GM23338 (cell line): Measurements from ENCODE around the gene ARHGEF10L. TPM values are rescaled to one million over a fixed set of nuclear protein-coding genes. Genes with fewer than 3 reads are reported as not detected.
A peak's percentile ranks its signal among the peaks of the same experiment; 100 is the strongest.

Experiments
- ATAC-seq: fragments of 200-7000 bp; cut with Tn5 transposase; 3 replicates; pipeline ENCODE4 v1.9.1; 2020
- DNase-seq: peaks from one replicate; pipeline ENCODE4 v3.0.0-alpha.2; 2015; ENCODE audit warnings: low spot score
- H2AFZ ChIP-seq: fragments of 200-600 bp; sonication (generic); 2 replicates; pipeline ENCODE4 v1.8.0; 2016; ENCODE audit warnings: antibody characterized with exemption, mild to moderate bottlenecking, moderate library complexity
- H3F3A ChIP-seq: fragments of 200-600 bp; sonication (generic); replicated peaks from 2 replicates; pipeline ENCODE4 v1.8.0; 2017; ENCODE audit warnings: antibody characterized with exemption, mixed run types, low read depth
- H3K27ac ChIP-seq: fragments of 200-600 bp; sonication (generic); 2 replicates; pipeline ENCODE4 v1.6.1; 2016; ENCODE audit warnings: low read depth
- H3K27me3 ChIP-seq: fragments of 200-600 bp; sonication (generic); 2 replicates; pipeline ENCODE4 v1.8.0; 2016; ENCODE audit warnings: mild to moderate bottlenecking, mixed run types, moderate library complexity; ENCODE audit not compliant: insufficient read depth
- H3K36me3 ChIP-seq: fragments of 200-600 bp; sonication (generic); 2 replicates; pipeline ENCODE4 v1.8.0; 2016; ENCODE audit warnings: mild to moderate bottlenecking; ENCODE audit not compliant: insufficient read depth
- H3K4me1 ChIP-seq: fragments of 200-600 bp; sonication (generic); 2 replicates; pipeline ENCODE4 v1.8.0; 2016; ENCODE audit warnings: mild to moderate bottlenecking, moderate library complexity; ENCODE audit not compliant: insufficient read depth
- H3K4me2 ChIP-seq: fragments of 200-600 bp; sonication (generic); 2 replicates; pipeline ENCODE4 v1.7.1; 2017; ENCODE audit warnings: mixed run types
- H3K4me3 ChIP-seq: fragments of 200-600 bp; sonication (generic); 2 replicates; pipeline ENCODE4 v1.6.1; 2016; ENCODE audit warnings: mixed run types
- H3K79me2 ChIP-seq: fragments of 200-600 bp; sonication (generic); replicated peaks from 2 replicates; pipeline ENCODE4 v1.8.0; 2017; ENCODE audit warnings: mild to moderate bottlenecking; ENCODE audit not compliant: insufficient read depth
- H3K9me2 ChIP-seq: fragments of 200-600 bp; sonication (generic); 2 replicates; pipeline ENCODE4 v1.8.0; 2017; ENCODE audit not compliant: insufficient read depth
- H4K20me1 ChIP-seq: fragments of 200-600 bp; sonication (generic); replicated peaks from 2 replicates; pipeline ENCODE4 v1.8.0; 2017; ENCODE audit warnings: mild to moderate bottlenecking; ENCODE audit not compliant: insufficient read depth
- H3K27ac Mint-ChIP-seq: 2 replicates; pipeline ENCODE4 v1.8.0; 2020; ENCODE audit warnings: inconsistent platforms, mild to moderate bottlenecking, moderate library complexity, mixed read lengths
- H3K27me3 Mint-ChIP-seq: 3 replicates; pipeline ENCODE4 v1.8.0; 2022; ENCODE audit warnings: low read depth, mild to moderate bottlenecking, moderate library complexity, mixed read lengths, inconsistent platforms; ENCODE audit not compliant: insufficient read depth, poor library complexity
- H3K36me3 Mint-ChIP-seq: 3 replicates; pipeline ENCODE4 v1.8.0; 2021; ENCODE audit warnings: low read depth, mild to moderate bottlenecking, inconsistent platforms, moderate library complexity, mixed read lengths
- H3K4me1 Mint-ChIP-seq: 3 replicates; pipeline ENCODE4 v1.8.0; 2020; ENCODE audit warnings: mild to moderate bottlenecking, inconsistent platforms, mixed read lengths
- H3K4me3 Mint-ChIP-seq: 3 replicates; pipeline ENCODE4 v1.8.0; 2021; ENCODE audit warnings: moderate library complexity, mild to moderate bottlenecking, inconsistent platforms, mixed read lengths
- H3K9me3 Mint-ChIP-seq: 3 replicates; pipeline ENCODE4 v1.8.0; 2020; ENCODE audit warnings: moderate library complexity, mild to moderate bottlenecking, inconsistent platforms, mixed read lengths
- CREB1 ChIP-seq: fragments of 250-450 bp; sonication (Bioruptor Pico); IDR thresholded peaks from 2 replicates; pipeline ENCODE4 v1.5.0; 2020; ENCODE audit warnings: low read depth, mild to moderate bottlenecking, moderate library complexity
- JUNB ChIP-seq: IDR thresholded peaks from one replicate; pipeline ENCODE4 v1.6.1; 2016; ENCODE audit warnings: antibody characterized with exemption; ENCODE audit not compliant: unreplicated experiment
- REST ChIP-seq: IDR thresholded peaks from one replicate; pipeline ENCODE4 v1.6.1; 2018; ENCODE audit warnings: antibody characterized with exemption; ENCODE audit not compliant: unreplicated experiment
- STAT1 ChIP-seq: IDR thresholded peaks from one replicate; pipeline ENCODE4 v1.6.1; 2016; ENCODE audit warnings: antibody characterized with exemption; ENCODE audit not compliant: unreplicated experiment
- ZNF462 ChIP-seq: fragments of 250-450 bp; sonication (Bioruptor Pico); IDR thresholded peaks from 2 replicates; pipeline ENCODE4 v1.5.0; 2020; ENCODE audit warnings: mild to moderate bottlenecking, moderate library complexity
- polyA plus RNA-seq: library from polyadenylated mRNA; unstranded; fragments of >200 nt; fragmentation: Nextera tagmentation; extraction: Ambion mirVana; gene quantifications from 2 replicates; pipeline ENCODE4 v1.2.1, GENCODE V29; 2016
- total RNA-seq: library from RNA; depleted of rRNA; stranded (reverse); fragments of >200 nt; shearing (Covaris generic); gene quantifications from 2 replicates; pipeline ENCODE4 v1.2.3, GENCODE V29; 2014

The ARHGEF10L gene
- total and polyA plus RNA-seq, 2 experiments from 2014 or later, result 12.1 to 46.8 TPM

GRCh38 chr1:17568014-17568900, 28.8 kb downstream of the ARHGEF10L start:
- DNase-seq, result no peak

More at GRCh38 chr1:17568014-17568900, 28.8 kb downstream of the ARHGEF10L start:
- TF ChIP-seq CREB1 (CRISPR knock-in tag) (no peak), STAT1 (no peak), REST (no peak), JUNB (no peak), ZNF462 (no peak)
- Histone ChIP-seq H3K27me3 (no peaks in the 10 kb centered on the region), H3K4me1 (peaks cover 54% of the 10 kb centered on the region), H2AFZ (no peak overlapping the region), H3K4me3 (no peak overlapping the region), H3K4me2 (peak overlapping the region; percentile 55; the same call in 1 of the 2 replicates), H3K36me3 (no peaks in the 10 kb centered on the region), H4K20me1 (peaks cover 6% of the 10 kb centered on the region; the same call in 1 of the 2 replicates), H3K27ac (0 out of 2 replicates have a peak overlapping the region, but pooled peaks have one; percentile 55), H3F3A (peaks cover 11% of the 10 kb centered on the region), H3K9me2 (no peaks in the 10 kb centered on the region), H3K79me2 (peaks cover 100% of the 10 kb centered on the region)
- Mint-ChIP-seq H3K27me3 (peaks cover 42% of the 10 kb centered on the region), H3K36me3 (no peaks in the 10 kb centered on the region; the same call in 2 of the 3 replicates), H3K9me3 (no peaks in the 10 kb centered on the region), H3K27ac (peak overlapping the region; percentile 70; the same call in 1 of the 2 replicates), H3K4me3 (no peak overlapping the region; the same call in 2 of the 3 replicates), H3K4me1 (peaks cover 85% of the 10 kb centered on the region)
- ATAC-seq, result no peak
